ENCODE data around the gene ANGEL1. TPM values are rescaled to one million over a fixed set of nuclear protein-coding genes. Genes with fewer than 3 reads are reported as not detected.
A peak's percentile ranks its signal among the peaks of the same experiment; 100 is the strongest.

The ANGEL1 gene
- total RNA-seq (10 to 100 TPM; 15.4 to 33.7 (median 28.3) TPM), total RNA-seq (17.6 to 49.6 (median 32.3) reads per million in 29 experiments)
- total RNA-seq (2013), result 18.6 TPM

GRCh38 chr14:76812422-76813383 lies at the start of gene ANGEL1:
TSS of gene ANGEL1 (minus strand) at chr14:76812882. CDS start at chr14:76812827, 55 bp downstream.
- WGBS (ENCODE audit: insufficient coverage), result 4% methylated on average over 64 of the region's 69 CpGs
- ChIA-PET CTCF (no interaction called here), POLR2A (interaction anchor here (0.6 to 0.7 kb wide), 2 partner anchors 11 to 23 kb away, joined by 4 to 5 read pairs; no protein-coding TSS in a partner anchor)

GRCh38 chr14:76861574-76862255 lies 49.0 kb upstream of the ANGEL1 start:
- Mint-ChIP-seq H3K9me3 (no peaks in the 10 kb centered on the region), H3K36me3 (no peaks in the 10 kb centered on the region), H3K4me3 (no peak overlapping the region), H3K27ac (no peak overlapping the region), H3K4me1 (peaks cover 14 to 34% (median 32%) of the 10 kb centered on the region in 3 donors), H3K27me3 (peaks cover 2 to 4% of the 10 kb centered on the region in 2 donors)
- ChIA-PET POLR2A (no interaction called here), CTCF (no interaction called here)
- Histone ChIP-seq H3K9me3 (no peaks in the 10 kb centered on the region), H3K36me3 (ENCODE audit: control insufficient read depth in 2 of 2, extremely low read depth in 1 of 2, insufficient read depth in 1 of 2, low read length in 1 of 2) (no peaks in the 10 kb centered on the region), H3K27ac (ENCODE audit: low read length) (no peak overlapping the region), H3K4me3 (ENCODE audit: control insufficient read depth in 1 of 2, extremely low read depth in 1 of 2, low read length in 1 of 2) (no peak overlapping the region), H3K4me1 (ENCODE audit: control insufficient read depth in 1 of 2, extremely low read depth in 1 of 2, insufficient read depth in 2 of 2, low read length in 2 of 2) (peaks cover 2 to 9% of the 10 kb centered on the region in 2 experiments), H3K27me3 (replicated peaks in 1 of 2; ENCODE audit: control insufficient read depth in 2 of 2, extremely low read depth in 1 of 2, insufficient read depth in 2 of 2, low read length in 1 of 2) (peaks cover 0 to 15% of the 10 kb centered on the region in 2 experiments)
- 81% methylated on average over 9 of the region's 10 CpGs for WGBS (ENCODE audit: insufficient coverage)
- ATAC-seq (replicated peaks in 1 of 4) (no peak), DNase-seq (no peak)

More at GRCh38 chr14:76812422-76813383, at the start of gene ANGEL1:
- H3K4me3 ChIP-seq (ENCODE audit: control insufficient read depth in 1 of 2, extremely low read depth in 1 of 2, low read length in 1 of 2), result peak within 1 kb of the TSS; percentile 70 to 75
- peaks cover 10 to 26% of the 10 kb centered on the region in 2 experiments for H3K4me1 ChIP-seq (ENCODE audit: control insufficient read depth in 1 of 2, extremely low read depth in 1 of 2, insufficient read depth in 2 of 2, low read length in 2 of 2)
- Mint-ChIP-seq H3K27ac (peak within 1 kb of the TSS; percentile 92 to 94), H3K9me3 (no peaks in the 10 kb centered on the region), H3K4me1 (peaks cover 30 to 50% (median 30%) of the 10 kb centered on the region in 3 donors), H3K36me3 (peaks cover 15% of the 10 kb centered on the region), H3K4me3 (peak within 1 kb of the TSS; percentile 90 to 97 (median 93)), H3K27me3 (no peaks in the 10 kb centered on the region)
- peaks cover 0 to 18% of the 10 kb centered on the region in 2 donors for H3K36me3 ChIP-seq (ENCODE audit: control insufficient read depth in 2 of 2, extremely low read depth in 1 of 2, insufficient read depth in 1 of 2, low read length in 1 of 2)
- DNase-seq (peak; percentile 88 to 99 (median 95)), ATAC-seq (replicated peaks in 1 of 4) (peak; percentile 92 to 95 (median 94))
- peaks cover 0 to 5% of the 10 kb centered on the region in 2 experiments for H3K27me3 ChIP-seq (replicated peaks in 1 of 2; ENCODE audit: control insufficient read depth in 2 of 2, extremely low read depth in 1 of 2, insufficient read depth in 2 of 2, low read length in 1 of 2)
- no peaks in the 10 kb centered on the region for H3K9me3 ChIP-seq
- H3K27ac ChIP-seq (ENCODE audit: low read length), result peak within 1 kb of the TSS; percentile 77

- H3K36me3 Mint-ChIP-seq, result no peaks in the 10 kb centered on the region
- Histone ChIP-seq H3K4me1 (ENCODE audit: control insufficient read depth in 1 of 2, extremely low read depth in 1 of 2, insufficient read depth in 2 of 2, low read length in 2 of 2) (no peaks in the 10 kb centered on the region), H3K27ac (ENCODE audit: low read length) (no peak overlapping the region), H3K36me3 (ENCODE audit: control insufficient read depth in 2 of 2, extremely low read depth in 1 of 2, insufficient read depth in 1 of 2, low read length in 1 of 2) (no peaks in the 10 kb centered on the region), H3K9me3 (no peaks in the 10 kb centered on the region), H3K4me3 (ENCODE audit: control insufficient read depth in 1 of 2, extremely low read depth in 1 of 2, low read length in 1 of 2) (no peak overlapping the region), H3K27me3 (replicated peaks in 1 of 2; ENCODE audit: control insufficient read depth in 2 of 2, extremely low read depth in 1 of 2, insufficient read depth in 2 of 2, low read length in 1 of 2) (peaks cover 0 to 14% of the 10 kb centered on the region in 2 experiments)
- H3K9me3 Mint-ChIP-seq, result no peaks in the 10 kb centered on the region
- ChIA-PET POLR2A (no interaction called here), CTCF (no interaction called here)
- H3K27me3 Mint-ChIP-seq, result peaks cover 15 to 18% of the 10 kb centered on the region in 2 donors
- no peak for DNase-seq
- no peak overlapping the region for H3K27ac Mint-ChIP-seq
- no peak overlapping the region for H3K4me3 Mint-ChIP-seq
- no peak for ATAC-seq (replicated peaks in 1 of 4)
- H3K4me1 Mint-ChIP-seq, result no peaks in the 10 kb centered on the region
- WGBS (ENCODE audit: insufficient coverage), result 86% methylated on average over 1 of the region's 1 CpG
Observed at GRCh38 chr14:76856769-76857168, 44.1 kb upstream of the ANGEL1 start.

GRCh38 chr14:76855066-76855465 lies 42.4 kb upstream of the ANGEL1 start:
- Mint-ChIP-seq H3K36me3 (no peaks in the 10 kb centered on the region), H3K9me3 (no peaks in the 10 kb centered on the region), H3K4me3 (no peak overlapping the region), H3K27me3 (peaks cover 15 to 18% of the 10 kb centered on the region in 2 donors), H3K27ac (no peak overlapping the region), H3K4me1 (no peaks in the 10 kb centered on the region)
- ATAC-seq (replicated peaks in 1 of 4) (no peak), DNase-seq (no peak)
- CTCF ChIA-PET, result no interaction called here
- Histone ChIP-seq H3K36me3 (ENCODE audit: control insufficient read depth in 2 of 2, extremely low read depth in 1 of 2, insufficient read depth in 1 of 2, low read length in 1 of 2) (no peaks in the 10 kb centered on the region), H3K27me3 (replicated peaks in 1 of 2; ENCODE audit: control insufficient read depth in 2 of 2, extremely low read depth in 1 of 2, insufficient read depth in 2 of 2, low read length in 1 of 2) (peaks cover 0 to 16% of the 10 kb centered on the region in 2 experiments), H3K4me1 (ENCODE audit: control insufficient read depth in 1 of 2, extremely low read depth in 1 of 2, insufficient read depth in 2 of 2, low read length in 2 of 2) (no peaks in the 10 kb centered on the region), H3K4me3 (ENCODE audit: control insufficient read depth in 1 of 2, extremely low read depth in 1 of 2, low read length in 1 of 2) (no peak overlapping the region), H3K27ac (ENCODE audit: low read length) (no peak overlapping the region), H3K9me3 (no peaks in the 10 kb centered on the region)
- 100% methylated on average over 1 of the region's 2 CpGs for WGBS (ENCODE audit: insufficient coverage)
- POLR2A ChIA-PET, result no interaction called here

GRCh38 chr14:76848879-76849278 lies 36.2 kb upstream of the ANGEL1 start:
- peaks cover 0 to 16% of the 10 kb centered on the region in 2 experiments for H3K27me3 ChIP-seq (replicated peaks in 1 of 2; ENCODE audit: control insufficient read depth in 2 of 2, extremely low read depth in 1 of 2, insufficient read depth in 2 of 2, low read length in 1 of 2)
- DNase-seq (no peak), ATAC-seq (replicated peaks in 1 of 4) (no peak)
- no peak overlapping the region for H3K4me3 Mint-ChIP-seq
- H3K27me3 Mint-ChIP-seq, result peaks cover 7 to 8% of the 10 kb centered on the region in 2 donors
- 92% methylated on average over 2 of the region's 6 CpGs for whole genome bisulfite sequencing (ENCODE audit: insufficient coverage)
- H3K9me3 Mint-ChIP-seq, result no peaks in the 10 kb centered on the region
- peaks cover 4 to 7% of the 10 kb centered on the region in 2 experiments for H3K4me1 ChIP-seq (ENCODE audit: control insufficient read depth in 1 of 2, extremely low read depth in 1 of 2, insufficient read depth in 2 of 2, low read length in 2 of 2)
- ChIA-PET POLR2A (interaction anchor here in 1 of 2 donors (0.7 kb wide), 1 partner anchor 18 kb away, joined by 7 read pairs; no protein-coding TSS in a partner anchor), CTCF (no interaction called here)
- H3K27ac ChIP-seq (ENCODE audit: low read length), result no peak overlapping the region
- no peak overlapping the region for H3K4me3 ChIP-seq (ENCODE audit: control insufficient read depth in 1 of 2, extremely low read depth in 1 of 2, low read length in 1 of 2)
- no peaks in the 10 kb centered on the region for H3K9me3 ChIP-seq
- H3K36me3 ChIP-seq (ENCODE audit: control insufficient read depth in 2 of 2, extremely low read depth in 1 of 2, insufficient read depth in 1 of 2, low read length in 1 of 2), result no peaks in the 10 kb centered on the region
- peaks cover 8 to 11% (median 9%) of the 10 kb centered on the region in 3 donors for H3K4me1 Mint-ChIP-seq
- no peak overlapping the region for H3K27ac Mint-ChIP-seq
- no peaks in the 10 kb centered on the region for H3K36me3 Mint-ChIP-seq
